GM19455 (cell line): ENCODE data around the gene FFAR4.
"Not testable (repeated sequence)": the region's sequence is repeated elsewhere in the genome, so short reads cannot be mapped to it uniquely, and the experiment has no call there.

ENCODE experiments used
- ATAC-seq: cut with Tn5 transposase; IDR thresholded peaks from one replicate; pipeline ENCODE4 v1.9.1; 2021; ENCODE audit not compliant: unreplicated experiment

Gene FFAR4

GRCh38 chr10:93566435-93567276, at the start of gene FFAR4:
FFAR4 (plus strand) TSS chr10:93566665; CDS start chr10:93566721, 56 bp downstream.
- ATAC-seq, result no peak

- no peak for ATAC-seq
These were observed 47.9 kb upstream of the FFAR4 start for GRCh38 chr10:93518531-93518930.

- no peak for ATAC-seq
These were observed 31.2 kb upstream of the FFAR4 start for GRCh38 chr10:93535293-93535692.

GRCh38 chr10:93540871-93541270, 25.6 kb upstream of the FFAR4 start:
- not testable (repeated sequence) for ATAC-seq

GRCh38 chr10:93541402-93542357, 24.8 kb upstream of the FFAR4 start:
- no peak for ATAC-seq

GRCh38 chr10:93542358-93542791, 24.1 kb upstream of the FFAR4 start:
- ATAC-seq, result no peak

- ATAC-seq, result not testable (repeated sequence)
These were observed 19.5 kb upstream of the FFAR4 start for GRCh38 chr10:93546995-93547394.

GRCh38 chr10:93547522-93547921, 18.9 kb upstream of the FFAR4 start:
- ATAC-seq, result no peak

GRCh38 chr10:93548376-93549071, 17.9 kb upstream of the FFAR4 start:
- ATAC-seq, result no peak

GRCh38 chr10:93550606-93551005, 15.9 kb upstream of the FFAR4 start:
- ATAC-seq, result no peak

- no peak for ATAC-seq
These were observed 13.7 kb upstream of the FFAR4 start for GRCh38 chr10:93552780-93553179.

- no peak for ATAC-seq
These were observed 12.8 kb upstream of the FFAR4 start for GRCh38 chr10:93553482-93554315.

- no peak for ATAC-seq
These were observed 12.2 kb upstream of the FFAR4 start for GRCh38 chr10:93554316-93554663.

- no peak for ATAC-seq
These were observed 11.6 kb upstream of the FFAR4 start for GRCh38 chr10:93554760-93555432.

- ATAC-seq, result no peak
These were observed 7.0 kb upstream of the FFAR4 start for GRCh38 chr10:93559490-93559889.

GRCh38 chr10:93560541-93560940, 5.9 kb upstream of the FFAR4 start:
- ATAC-seq, result no peak

GRCh38 chr10:93565446-93565845, 1.0 kb upstream of the FFAR4 start:
- ATAC-seq, result no peak

- ATAC-seq, result no peak
These were observed 1.0 kb downstream of the FFAR4 start for GRCh38 chr10:93567277-93568104.

GRCh38 chr10:93568105-93568390, 1.6 kb downstream of the FFAR4 start:
- ATAC-seq, result no peak
